ENCODE results near the gene NGEF.

NGEF gene

DNA sequence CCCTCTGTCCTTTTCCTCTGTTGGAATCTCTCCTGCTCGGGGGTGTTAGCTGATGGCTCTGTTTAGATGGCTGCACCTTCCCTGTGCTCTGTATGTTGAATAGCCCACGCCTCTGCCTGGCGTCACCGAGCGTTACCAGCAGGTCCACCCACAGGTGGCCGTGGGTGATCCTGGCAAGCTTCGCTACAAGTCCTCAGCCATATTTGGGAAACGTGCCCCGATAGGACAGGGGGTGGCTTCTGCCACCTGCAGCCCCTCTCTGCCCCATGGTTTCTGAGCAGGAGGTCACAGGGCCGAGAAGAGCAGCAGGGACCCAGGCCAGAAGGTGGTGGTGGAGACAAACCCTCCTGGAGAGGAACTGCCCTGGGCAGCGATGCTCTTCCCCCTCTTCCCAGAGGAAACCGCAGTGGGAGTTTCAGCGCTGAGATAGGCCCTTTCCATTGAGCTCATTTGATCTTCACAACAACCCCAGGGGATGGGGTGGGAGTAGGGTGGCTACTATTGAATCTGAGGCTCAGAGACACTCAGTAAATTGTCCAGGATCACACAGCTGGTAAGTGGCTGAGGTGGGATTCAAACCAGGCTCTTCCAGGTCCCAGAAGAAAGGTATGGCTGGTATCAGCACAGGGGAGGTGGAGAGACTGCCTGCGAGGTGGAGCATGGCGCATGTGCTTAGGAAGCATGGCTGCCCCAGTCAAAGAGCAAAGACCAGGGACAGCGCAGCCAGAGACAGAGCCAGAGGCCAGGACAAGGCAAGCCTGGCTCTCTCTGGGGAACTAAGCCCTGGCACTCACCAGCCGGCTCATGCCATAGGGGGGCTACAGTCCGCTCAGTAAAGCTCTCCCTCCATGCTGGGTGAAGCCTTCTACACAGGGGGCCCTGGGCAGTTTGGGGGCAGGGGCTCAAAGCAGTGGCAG is 15.0 kb downstream of the NGEF start:
- DNase-seq (ENCODE audit: low read depth) = no peak
- TF ChIP-seq, protein P1, sequence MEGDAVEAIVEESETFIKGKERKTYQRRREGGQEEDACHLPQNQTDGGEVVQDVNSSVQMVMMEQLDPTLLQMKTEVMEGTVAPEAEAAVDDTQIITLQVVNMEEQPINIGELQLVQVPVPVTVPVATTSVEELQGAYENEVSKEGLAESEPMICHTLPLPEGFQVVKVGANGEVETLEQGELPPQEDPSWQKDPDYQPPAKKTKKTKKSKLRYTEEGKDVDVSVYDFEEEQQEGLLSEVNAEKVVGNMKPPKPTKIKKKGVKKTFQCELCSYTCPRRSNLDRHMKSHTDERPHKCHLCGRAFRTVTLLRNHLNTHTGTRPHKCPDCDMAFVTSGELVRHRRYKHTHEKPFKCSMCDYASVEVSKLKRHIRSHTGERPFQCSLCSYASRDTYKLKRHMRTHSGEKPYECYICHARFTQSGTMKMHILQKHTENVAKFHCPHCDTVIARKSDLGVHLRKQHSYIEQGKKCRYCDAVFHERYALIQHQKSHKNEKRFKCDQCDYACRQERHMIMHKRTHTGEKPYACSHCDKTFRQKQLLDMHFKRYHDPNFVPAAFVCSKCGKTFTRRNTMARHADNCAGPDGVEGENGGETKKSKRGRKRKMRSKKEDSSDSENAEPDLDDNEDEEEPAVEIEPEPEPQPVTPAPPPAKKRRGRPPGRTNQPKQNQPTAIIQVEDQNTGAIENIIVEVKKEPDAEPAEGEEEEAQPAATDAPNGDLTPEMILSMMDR (conservative IDR thresholded peaks at IDR 0.05; ENCODE audit: low read length) = no peak
- no peak overlapping the region for H3K4me3 ChIP-seq (ENCODE audit: low read length)

DNA sequence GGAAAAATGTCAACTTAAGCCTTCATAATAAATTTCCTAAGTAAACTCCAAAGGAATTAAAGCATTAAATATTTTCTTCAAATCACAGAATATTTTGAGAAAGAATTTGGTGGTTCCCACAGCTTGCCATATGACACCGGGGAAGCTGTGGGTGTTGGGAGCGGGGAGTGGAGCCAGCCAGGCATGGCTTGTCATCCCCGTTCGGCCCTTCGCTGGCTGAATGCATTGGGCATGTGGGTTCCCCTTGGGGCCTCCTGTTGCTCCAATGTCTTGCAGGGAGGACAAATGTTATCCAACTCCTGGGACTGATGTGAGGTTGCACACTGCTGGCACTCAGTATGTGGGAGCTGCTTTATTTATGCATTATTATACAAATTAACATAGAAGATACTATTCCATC is 18.6 kb downstream of the NGEF start:
- H3K4me3 ChIP-seq (ENCODE audit: low read length) = no peak overlapping the region
- no peak for DNase-seq (ENCODE audit: low read depth)
- TF ChIP-seq, protein P1 (conservative IDR thresholded peaks at IDR 0.05; ENCODE audit: low read length) = no peak

DNA sequence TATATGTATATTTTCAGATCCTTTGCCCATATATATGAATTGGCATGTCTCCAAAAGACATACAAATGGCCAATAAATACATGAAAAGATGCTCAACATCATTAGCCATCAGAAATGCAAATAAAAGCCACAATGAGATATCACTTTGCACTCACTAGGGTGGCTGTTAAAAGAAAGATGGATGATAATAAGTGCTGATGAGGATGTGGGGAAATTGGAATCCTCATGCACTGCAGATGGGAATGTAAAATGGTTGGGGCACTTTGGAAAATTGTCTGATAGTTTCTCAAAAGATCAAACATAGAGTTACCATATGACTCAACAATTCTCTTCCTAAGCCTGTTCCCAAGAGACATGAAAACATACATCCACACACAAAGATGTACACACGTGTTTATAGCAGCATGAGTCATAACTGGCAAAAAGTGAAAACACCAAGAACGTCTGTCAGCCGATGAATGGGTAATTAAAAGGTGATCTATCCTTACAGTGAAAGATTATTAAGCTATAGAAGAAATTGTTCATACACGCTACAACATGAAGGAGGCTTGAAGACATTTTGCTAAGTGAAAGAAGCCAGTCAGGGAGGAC is 19.7 kb downstream of the NGEF start:
- no peak overlapping the region for H3K4me3 ChIP-seq (ENCODE audit: low read length)
- TF ChIP-seq, protein P1 (conservative IDR thresholded peaks at IDR 0.05; ENCODE audit: low read length) = no peak
- DNase-seq (ENCODE audit: low read depth) = no peak

DNA sequence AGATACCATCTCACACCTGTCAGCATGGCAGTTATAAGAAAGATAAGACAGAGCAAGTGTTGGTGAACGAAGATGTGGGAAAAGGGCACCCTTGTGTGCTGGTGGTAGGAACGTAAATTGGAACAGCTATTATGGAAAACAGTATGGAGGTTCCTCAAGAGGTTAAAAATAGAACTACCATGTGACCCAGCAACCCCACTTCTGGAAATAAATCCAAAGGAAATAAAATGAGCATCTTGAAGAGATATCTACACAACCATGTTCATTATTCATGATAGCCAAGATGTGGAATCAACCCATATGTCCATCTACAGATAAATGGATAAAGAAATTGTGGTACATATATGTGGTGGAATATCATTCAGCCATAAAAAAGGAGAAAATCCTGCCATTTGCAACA is 26.9 kb downstream of the NGEF start:
- no peak overlapping the region for H3K4me3 ChIP-seq (ENCODE audit: low read length)
- TF ChIP-seq, protein P1 (conservative IDR thresholded peaks at IDR 0.05; ENCODE audit: low read length) = no peak
- no peak for DNase-seq (ENCODE audit: low read depth)

DNA sequence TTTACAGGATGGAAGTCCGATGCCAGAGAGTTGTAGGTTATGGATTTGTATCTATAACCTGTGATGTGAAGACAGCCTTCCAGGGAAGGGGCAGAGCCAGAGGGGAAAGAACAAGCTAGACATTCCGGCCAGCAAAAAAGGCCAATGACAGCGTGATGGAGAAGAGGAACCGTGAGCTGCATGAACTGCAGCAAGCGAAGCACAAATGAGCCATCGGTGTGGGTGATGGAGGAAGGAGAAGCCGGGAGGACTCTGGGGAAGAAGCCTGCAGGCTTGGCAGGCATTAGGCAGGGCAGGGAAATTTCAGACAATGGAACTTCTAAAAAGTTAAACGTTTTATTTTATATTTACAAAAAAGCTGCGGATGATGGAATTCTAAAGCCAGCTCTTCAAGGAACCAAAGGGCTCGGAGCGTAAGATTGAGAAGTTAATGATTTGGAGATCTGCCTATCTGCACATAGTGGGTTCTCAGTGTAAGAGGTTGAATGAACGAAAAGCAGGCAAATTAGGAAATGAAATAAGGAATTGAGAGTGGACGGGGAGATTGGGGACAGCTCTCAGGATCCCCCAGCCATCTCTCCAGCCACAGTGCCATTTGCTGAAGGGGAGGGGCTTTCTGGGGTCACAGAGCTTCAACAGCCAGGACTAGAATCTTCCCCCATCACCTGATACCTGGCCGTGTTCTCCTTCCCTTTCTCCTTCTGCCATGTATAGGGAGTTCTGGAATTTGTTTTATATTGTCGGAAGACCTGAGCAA is 28.4 kb downstream of the NGEF start:
- TF ChIP-seq, protein P1 (conservative IDR thresholded peaks at IDR 0.05; ENCODE audit: low read length) = no peak
- no peak overlapping the region for H3K4me3 ChIP-seq (ENCODE audit: low read length)
- DNase-seq (ENCODE audit: low read depth) = no peak

DNA sequence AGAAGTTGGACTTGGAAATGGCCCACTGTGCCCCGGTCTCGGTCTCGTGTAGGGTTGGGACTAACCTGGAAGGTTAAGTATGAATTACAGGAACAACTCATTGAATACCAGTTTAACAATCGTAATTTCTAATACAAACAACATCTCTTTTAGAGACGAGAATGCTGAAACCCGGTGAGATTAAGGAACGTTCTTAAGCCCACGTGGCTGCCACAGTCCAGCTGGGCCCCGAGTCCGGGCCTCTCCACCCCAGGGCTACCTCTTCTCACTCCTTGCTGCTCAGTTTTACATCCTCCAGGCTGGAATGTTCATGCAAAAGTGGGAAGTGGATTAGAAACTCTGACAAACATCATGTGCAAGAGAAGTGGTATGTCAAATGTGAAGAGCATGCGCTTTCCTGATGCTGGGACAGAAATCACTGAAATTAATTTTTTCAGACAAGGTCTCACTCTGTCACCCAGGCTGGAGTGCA is 29.4 kb downstream of the NGEF start:
- H3K4me3 ChIP-seq (ENCODE audit: low read length) = no peak overlapping the region
- no peak for DNase-seq (ENCODE audit: low read depth)
- TF ChIP-seq, protein P1 (conservative IDR thresholded peaks at IDR 0.05; ENCODE audit: low read length) = no peak

Data from AG10803 (cell line).